ENCODE measurements around the gene DHRS7.

- TF ChIP-seq CTCF (IDR thresholded peaks at IDR 0.05) (peak; percentile 46 to 74 (median 73)), POLR2A (IDR thresholded peaks at IDR 0.05) (no peak)
These were observed 19.1 kb upstream of the DHRS7 start for GRCh38 chr14:60184146-60184904.
